Measurements from ENCODE around the gene SPATA4.

- TF ChIP-seq CTCF (IDR thresholded peaks at IDR 0.05) (no peak), POLR2AphosphoS5 (IDR thresholded peaks at IDR 0.05; ENCODE audit: low read depth, low read length) (no peak), REST (IDR thresholded peaks at IDR 0.05; ENCODE audit: insufficient read depth in 1 of 2, low read depth in 2 of 2, low read length in 1 of 2) (no peak), SIN3A (IDR thresholded peaks at IDR 0.05; ENCODE audit: borderline replicate concordance, insufficient read depth, low read depth, low read length) (no peak), TCF7L2 (IDR thresholded peaks at IDR 0.05; ENCODE audit: low read depth, low read length) (no peak)
These were observed 42.8 kb upstream of the SPATA4 start for GRCh38 chr4:176238157-176238610.
